ENCODE data around the gene MAGI2.

- TF ChIP-seq CTCF (IDR thresholded peaks at IDR 0.05; ENCODE audit: borderline replicate concordance, extremely low read depth, low read length, poor library complexity, severe bottlenecking), result no peak
- no peak for TF ChIP-seq EZH2 (IDR thresholded peaks at IDR 0.05; ENCODE audit: borderline replicate concordance, low read depth, low read length, severe bottlenecking)
Observed at GRCh38 chr7:79341902-79342301, 111.6 kb downstream of the MAGI2 start.

Measured in DND-41 (cell line).